GM19193 (cell line): ENCODE measurements around the gene MAD1L1.

Source experiments
- POLR2A ChIP-seq: IDR thresholded peaks from 4 replicates; pipeline ENCODE4 v1.6.1; 2011; ENCODE audit not compliant: insufficient read depth, insufficient read length; ENCODE audit errors: extremely low read depth

MAD1L1 gene

GRCh38 chr7:2203766-2204300, 28.9 kb downstream of the MAD1L1 start:
- TF ChIP-seq POLR2A: no peak

- TF ChIP-seq POLR2A: no peak
Observed at GRCh38 chr7:2202901-2203765, 29.6 kb downstream of the MAD1L1 start.

GRCh38 chr7:2202361-2202761, 30.4 kb downstream of the MAD1L1 start:
- no peak for TF ChIP-seq POLR2A

GRCh38 chr7:2201686-2202360, 30.9 kb downstream of the MAD1L1 start:
- no peak for TF ChIP-seq POLR2A

- TF ChIP-seq POLR2A: no peak
Observed at GRCh38 chr7:2201128-2201527, 31.6 kb downstream of the MAD1L1 start.

- TF ChIP-seq POLR2A: no peak
Observed at GRCh38 chr7:2200584-2200980, 32.2 kb downstream of the MAD1L1 start.

- TF ChIP-seq POLR2A: no peak
Observed at GRCh38 chr7:2199956-2200583, 32.7 kb downstream of the MAD1L1 start.

- TF ChIP-seq POLR2A: no peak
Observed at GRCh38 chr7:2199528-2199927, 33.2 kb downstream of the MAD1L1 start.

GRCh38 chr7:2198760-2199159, 34.0 kb downstream of the MAD1L1 start:
- no peak for TF ChIP-seq POLR2A

GRCh38 chr7:2198206-2198605, 34.5 kb downstream of the MAD1L1 start:
- TF ChIP-seq POLR2A: no peak

- TF ChIP-seq POLR2A: no peak
Observed at GRCh38 chr7:2197436-2198155, 35.1 kb downstream of the MAD1L1 start.

GRCh38 chr7:2196381-2197378, 36.1 kb downstream of the MAD1L1 start:
- TF ChIP-seq POLR2A: no peak

- TF ChIP-seq POLR2A: no peak
Observed at GRCh38 chr7:2195400-2196246, 37.1 kb downstream of the MAD1L1 start.
